Activated B cell treated with CpG ODN at 0.5 μM for 24 hours (primary cell): ENCODE measurements around the gene TNP2. TPM values are rescaled to one million over a fixed set of nuclear protein-coding genes. Genes with fewer than 3 reads are reported as not detected.

ENCODE experiments used
- ATAC-seq: fragments of 200-7000 bp; cut with Tn5 transposase; one replicate; pipeline ENCODE4 v1.10.0; 2021; ENCODE audit warnings: low read depth, mild to moderate bottlenecking, moderate library complexity
- CTCF ChIA-PET: fragments of 350-600 bp; sonication (Branson Sonifier 250); formaldehyde crosslinking; loops from one replicate; lab custom pipeline; 2021; ENCODE audit warnings: antibody characterized with exemption; lab: Charles Lee
- POLR2A ChIA-PET: fragments of 350-600 bp; sonication (Branson Sonifier 250); formaldehyde crosslinking; loops from one replicate; lab custom pipeline; 2021; ENCODE audit warnings: antibody characterized with exemption; lab: Charles Lee
- DNase-seq: peaks from one replicate; pipeline ENCODE4 v3.0.0; 2022
- H3K27ac Mint-ChIP-seq: one replicate; pipeline ENCODE4 v1.8.0; 2020; ENCODE audit warnings: mixed read lengths
- H3K27me3 Mint-ChIP-seq: one replicate; pipeline ENCODE4 v1.8.0; 2021; ENCODE audit warnings: mixed read lengths
- H3K36me3 Mint-ChIP-seq: one replicate; pipeline ENCODE4 v1.8.0; 2021; ENCODE audit warnings: low read depth, mixed read lengths
- H3K4me1 Mint-ChIP-seq: one replicate; pipeline ENCODE4 v1.8.0; 2021; ENCODE audit warnings: mixed read lengths
- H3K4me3 Mint-ChIP-seq: one replicate; pipeline ENCODE4 v1.8.0; 2020; ENCODE audit warnings: mild to moderate bottlenecking, mixed read lengths
- H3K9me3 Mint-ChIP-seq: one replicate; pipeline ENCODE4 v1.8.0; 2020; ENCODE audit warnings: mixed read lengths
- intact Hi-C: fragments of 100-400 bp; cut with micrococcal nuclease; formaldehyde crosslinking; loops from one replicate; pipeline ENCODE4 v1.15.1; 2024
- total RNA-seq: library from RNA; stranded (reverse); gene quantifications from 2 replicates; pipeline ENCODE4 v1.2.3, GENCODE V29; 2022
- TF ChIP-seq, protein P1 (sequence below): fragments of 200-600 bp; IDR thresholded peaks from one replicate; pipeline ENCODE4 v1.8.0; 2022; ENCODE audit warnings: antibody characterized with exemption, mild to moderate bottlenecking

Gene TNP2
- not detected in 2 replicates for total RNA-seq

DNA sequence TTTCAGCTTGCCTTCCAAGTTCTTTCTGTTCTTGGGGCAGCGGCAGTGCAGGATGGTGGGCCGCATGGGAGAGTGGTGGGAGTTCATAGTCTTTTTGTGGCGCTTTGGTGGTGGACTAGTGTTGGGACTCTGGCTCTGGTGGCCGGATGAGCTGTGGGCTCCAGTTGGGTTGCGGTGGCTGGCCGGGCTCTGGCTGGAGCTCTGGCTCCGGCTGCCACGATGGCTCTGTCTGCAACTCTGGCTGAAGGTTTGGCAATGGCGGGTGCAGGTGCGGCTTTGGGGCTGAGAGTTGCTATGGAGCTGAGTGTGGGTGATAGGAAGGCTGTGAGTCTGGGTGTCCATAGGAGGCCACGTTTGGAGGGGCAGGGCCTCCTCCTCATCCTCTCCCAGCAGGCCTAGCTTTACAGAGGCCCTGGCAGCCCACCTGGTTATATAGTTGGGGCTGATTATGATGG is at the start of gene TNP2:
Gene TNP2 (minus strand): TSS at position 405 of the 455 bp plus-strand sequence. CDS start 63 bp downstream, at position 342.
- Mint-ChIP-seq H3K27ac (no peak within 1 kb of the TSS), H3K4me3 (no peak within 1 kb of the TSS), H3K4me1 (peaks cover 8% of the 10 kb centered on the region), H3K27me3 (no peaks in the 10 kb centered on the region), H3K9me3 (no peaks in the 10 kb centered on the region), H3K36me3 (no peaks in the 10 kb centered on the region)
- DNase-seq, result no peak
- ChIA-PET POLR2A (no interaction called here), CTCF (interaction anchor here (1.7 kb wide), 1 partner anchor 11 kb away, joined by 8 read pairs; no protein-coding TSS in a partner anchor)
- intact Hi-C loops, result no loop called here
- no peak for ATAC-seq
- TF ChIP-seq, protein P1, sequence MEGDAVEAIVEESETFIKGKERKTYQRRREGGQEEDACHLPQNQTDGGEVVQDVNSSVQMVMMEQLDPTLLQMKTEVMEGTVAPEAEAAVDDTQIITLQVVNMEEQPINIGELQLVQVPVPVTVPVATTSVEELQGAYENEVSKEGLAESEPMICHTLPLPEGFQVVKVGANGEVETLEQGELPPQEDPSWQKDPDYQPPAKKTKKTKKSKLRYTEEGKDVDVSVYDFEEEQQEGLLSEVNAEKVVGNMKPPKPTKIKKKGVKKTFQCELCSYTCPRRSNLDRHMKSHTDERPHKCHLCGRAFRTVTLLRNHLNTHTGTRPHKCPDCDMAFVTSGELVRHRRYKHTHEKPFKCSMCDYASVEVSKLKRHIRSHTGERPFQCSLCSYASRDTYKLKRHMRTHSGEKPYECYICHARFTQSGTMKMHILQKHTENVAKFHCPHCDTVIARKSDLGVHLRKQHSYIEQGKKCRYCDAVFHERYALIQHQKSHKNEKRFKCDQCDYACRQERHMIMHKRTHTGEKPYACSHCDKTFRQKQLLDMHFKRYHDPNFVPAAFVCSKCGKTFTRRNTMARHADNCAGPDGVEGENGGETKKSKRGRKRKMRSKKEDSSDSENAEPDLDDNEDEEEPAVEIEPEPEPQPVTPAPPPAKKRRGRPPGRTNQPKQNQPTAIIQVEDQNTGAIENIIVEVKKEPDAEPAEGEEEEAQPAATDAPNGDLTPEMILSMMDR, result no peak

DNA sequence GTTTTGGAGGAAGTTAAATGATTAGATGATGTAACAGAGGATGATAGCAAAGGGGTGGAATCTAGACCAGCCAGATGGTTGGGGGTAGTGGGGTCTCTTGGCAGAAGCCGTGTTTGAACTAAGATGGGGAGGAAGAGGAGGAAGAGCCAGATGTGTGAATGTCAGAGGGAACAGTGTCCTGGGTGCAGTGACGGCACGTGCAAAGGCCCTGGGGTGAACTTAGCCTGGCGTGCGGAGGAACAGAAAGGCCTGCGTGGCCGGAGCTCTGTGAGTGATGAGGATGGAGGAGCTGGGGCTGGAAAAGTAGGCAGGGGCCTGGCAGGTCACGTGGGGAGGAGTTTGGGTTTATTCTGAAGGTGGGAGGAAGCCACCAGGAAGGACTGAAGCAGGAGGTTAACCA is 49.7 kb upstream of the TNP2 start:
- POLR2A ChIA-PET, result interaction anchor here (0.7 to 1.5 kb wide), 3 partner anchors 16 to 63 kb away, joined by 3 to 4 read pairs (median 4); partner anchors contain the start of gene SOCS1
- H3K27ac Mint-ChIP-seq, result no peak overlapping the region
- no peaks in the 10 kb centered on the region for H3K9me3 Mint-ChIP-seq
- CTCF ChIA-PET, result no interaction called here
- no peaks in the 10 kb centered on the region for H3K27me3 Mint-ChIP-seq
- TF ChIP-seq, protein P1, result no peak
- no peak overlapping the region for H3K4me3 Mint-ChIP-seq
- intact Hi-C loops, result loop anchor here (1.0 kb wide), 1 partner anchor 8 kb away; no protein-coding TSS in a partner anchor
- no peaks in the 10 kb centered on the region for H3K36me3 Mint-ChIP-seq
- no peak for ATAC-seq
- DNase-seq, result no peak
- peaks cover 25% of the 10 kb centered on the region for H3K4me1 Mint-ChIP-seq

DNA sequence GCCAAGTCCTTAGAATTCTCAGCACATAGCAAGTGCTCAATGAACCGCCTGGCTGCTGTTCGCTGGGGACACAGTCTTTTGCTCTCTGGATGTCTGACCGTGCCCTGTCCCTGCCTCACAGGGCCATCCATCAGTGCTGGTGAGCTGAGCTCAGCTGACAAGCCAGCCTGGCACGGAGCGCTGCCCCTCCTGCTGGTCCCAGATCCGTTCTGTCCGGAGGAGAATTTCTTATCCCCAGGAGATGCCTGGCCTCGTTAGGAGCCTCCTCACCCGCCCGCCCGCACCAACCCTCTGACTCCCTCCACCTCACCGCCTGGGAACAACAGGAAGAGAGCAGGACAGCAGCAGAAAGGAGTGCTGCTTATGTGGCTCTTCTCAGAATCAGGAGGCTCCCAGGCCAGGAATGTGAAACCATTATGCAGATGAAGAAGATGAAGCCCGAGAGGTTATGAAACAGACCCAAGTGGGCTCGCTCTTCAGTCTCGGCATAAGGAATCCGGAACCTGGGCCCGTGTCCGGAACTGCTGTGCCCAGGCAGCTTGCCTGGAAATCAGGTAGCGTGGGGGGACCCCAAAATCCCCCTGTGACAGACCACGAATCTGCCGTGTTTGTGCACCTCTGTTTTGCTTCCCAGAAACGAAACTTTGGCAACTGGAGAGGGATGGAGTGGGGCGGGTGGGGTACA is 47.3 kb upstream of the TNP2 start:
- H3K27me3 Mint-ChIP-seq, result no peaks in the 10 kb centered on the region
- CTCF ChIA-PET, result no interaction called here
- POLR2A ChIA-PET, result interaction anchor here (0.6 kb wide), 2 partner anchors 22 to 350 kb away, joined by 3 to 5 read pairs; no protein-coding TSS in a partner anchor
- H3K4me3 Mint-ChIP-seq, result no peak overlapping the region
- H3K9me3 Mint-ChIP-seq, result no peaks in the 10 kb centered on the region
- H3K4me1 Mint-ChIP-seq, result peaks cover 43% of the 10 kb centered on the region
- TF ChIP-seq, protein P1, result no peak
- no peak for ATAC-seq
- DNase-seq, result no peak
- no peak overlapping the region for H3K27ac Mint-ChIP-seq
- H3K36me3 Mint-ChIP-seq, result no peaks in the 10 kb centered on the region
- intact Hi-C loops, result no loop called here

- CTCF ChIA-PET, result no interaction called here
- intact Hi-C loops, result no loop called here
- Mint-ChIP-seq H3K27me3 (no peaks in the 10 kb centered on the region), H3K36me3 (no peaks in the 10 kb centered on the region), H3K4me1 (peaks cover 52% of the 10 kb centered on the region), H3K4me3 (no peak overlapping the region), H3K9me3 (no peaks in the 10 kb centered on the region), H3K27ac (no peak overlapping the region)
- ATAC-seq (no peak), DNase-seq (no peak)
- POLR2A ChIA-PET, result no interaction called here
- TF ChIP-seq, protein P1, result no peak
Measured at GRCh38 chr16:11315510-11315909, 46.4 kb upstream of the TNP2 start.

- intact Hi-C loops, result no loop called here
- CTCF ChIA-PET, result no interaction called here
Measured at GRCh38 chr16:11314309-11314894, 45.3 kb upstream of the TNP2 start.

More at GRCh38 chr16:11314309-11314894, 45.3 kb upstream of the TNP2 start:
- TF ChIP-seq, protein P1, result no peak
- H3K27me3 Mint-ChIP-seq, result no peaks in the 10 kb centered on the region
- DNase-seq (no peak), ATAC-seq (no peak)
- no peaks in the 10 kb centered on the region for H3K9me3 Mint-ChIP-seq
- peaks cover 63% of the 10 kb centered on the region for H3K4me1 Mint-ChIP-seq
- POLR2A ChIA-PET, result interaction anchor here (6.8 kb wide), 1 partner anchor 12 kb away, joined by 138 read pairs; no protein-coding TSS in a partner anchor
- no peak overlapping the region for H3K4me3 Mint-ChIP-seq
- H3K36me3 Mint-ChIP-seq, result no peaks in the 10 kb centered on the region
- no peak overlapping the region for H3K27ac Mint-ChIP-seq
